HG02642 (cell line): Measurements from ENCODE around the gene GOPC.
"Not testable (repeated sequence)": the region's sequence is repeated elsewhere in the genome, so short reads cannot be mapped to it uniquely, and the experiment has no call there.

Source experiments
- ATAC-seq: cut with Tn5 transposase; IDR thresholded peaks from one replicate; pipeline ENCODE4 v1.9.1; 2021; ENCODE audit warnings: mild to moderate bottlenecking; ENCODE audit not compliant: unreplicated experiment, poor library complexity

The GOPC gene

DNA sequence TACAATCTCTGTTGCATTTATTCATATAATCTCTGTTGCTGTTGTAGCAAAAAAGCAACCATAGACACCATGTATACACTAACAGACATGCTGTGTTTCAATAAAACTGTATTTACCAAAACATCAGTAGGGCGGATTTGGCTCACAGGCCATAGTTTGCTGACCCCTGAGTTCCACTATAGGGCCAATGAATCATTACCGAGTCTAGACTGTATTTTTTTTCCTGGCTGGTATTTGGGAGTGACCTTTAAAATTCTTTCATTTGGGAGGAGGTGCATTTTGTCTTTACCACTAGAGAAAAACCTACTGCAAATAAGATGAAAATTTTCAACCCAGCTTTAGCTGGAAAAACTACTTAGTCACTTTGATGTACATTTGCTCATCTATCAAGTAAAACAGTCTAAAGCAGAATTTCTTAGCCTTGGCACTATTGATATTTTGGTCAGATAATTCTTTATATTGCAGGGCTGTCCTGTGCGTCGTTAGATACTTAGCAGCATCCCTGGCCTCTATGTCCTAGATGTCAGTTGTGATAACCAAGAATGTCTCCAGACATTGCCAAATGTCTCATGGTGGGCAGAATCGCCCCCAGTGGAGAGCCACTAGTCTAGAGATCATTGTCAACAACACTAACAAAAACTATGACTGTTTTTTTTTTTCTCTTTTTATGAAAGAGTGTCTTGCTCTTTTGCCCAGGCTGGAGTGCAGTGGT lies 80.4 kb downstream of the GOPC start:
- ATAC-seq = no peak

DNA sequence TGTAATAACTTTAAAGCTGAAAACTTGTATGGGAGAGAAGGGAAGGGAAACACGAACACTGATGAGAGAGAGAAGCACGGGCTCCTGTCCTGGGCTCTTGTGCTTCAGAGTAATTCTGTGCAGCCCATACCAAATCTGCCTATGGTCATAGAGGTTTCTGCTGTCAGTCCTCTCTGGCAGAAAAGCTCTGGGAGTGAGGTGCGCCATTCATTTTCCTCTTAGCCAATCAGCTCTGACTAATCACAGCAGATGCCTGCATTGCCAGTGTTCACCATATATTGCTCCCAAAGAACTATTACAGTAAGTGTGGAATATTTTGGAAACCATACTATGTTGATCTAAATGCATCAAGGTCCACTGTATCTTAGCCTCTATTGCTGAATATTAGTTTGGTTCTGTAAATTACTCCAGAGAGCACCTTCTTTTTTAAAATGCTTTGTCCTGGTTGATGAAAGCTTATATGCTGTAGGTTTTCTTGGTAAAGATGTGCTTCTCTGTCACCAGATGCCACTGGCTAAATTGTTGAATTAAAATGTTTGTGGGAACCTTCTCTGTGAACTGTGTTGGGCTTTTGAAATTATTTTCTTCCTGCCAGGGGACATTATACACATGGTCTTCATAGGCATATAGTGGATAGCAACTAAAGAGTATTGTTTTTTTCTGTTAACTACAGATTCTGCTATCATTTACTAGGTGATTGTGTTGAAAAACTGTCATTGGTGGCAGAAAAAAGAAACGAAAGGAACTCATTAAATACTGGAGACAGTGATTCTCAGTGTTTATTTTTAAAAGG lies 81.5 kb downstream of the GOPC start:
- ATAC-seq = no peak

GRCh38 chr6:117518870-117519269 lies 83.4 kb downstream of the GOPC start:
- ATAC-seq = no peak

GRCh38 chr6:117517995-117518394 lies 84.3 kb downstream of the GOPC start:
- not testable (repeated sequence) for ATAC-seq

DNA sequence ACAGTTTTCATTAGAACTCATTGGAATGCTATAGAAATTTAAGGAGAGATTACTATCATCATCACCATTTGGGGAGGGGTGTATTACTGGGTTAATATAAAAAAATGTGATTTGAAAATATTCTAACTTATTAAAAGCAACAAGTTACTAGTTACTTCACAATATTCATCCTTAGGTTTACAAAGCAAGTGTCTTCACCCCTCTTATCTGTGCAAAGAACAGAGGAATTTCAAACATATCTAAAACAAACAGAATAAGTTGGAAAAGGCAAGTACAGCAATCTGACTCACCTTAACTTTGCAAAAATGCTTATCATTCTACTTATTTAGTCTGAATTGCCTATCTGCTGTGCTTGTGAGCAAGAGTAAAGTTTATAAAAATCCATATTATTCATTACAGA lies 87.0 kb downstream of the GOPC start:
- ATAC-seq = no peak

- ATAC-seq = no peak
Measured at GRCh38 chr6:117514655-117515054, 87.7 kb downstream of the GOPC start.

DNA sequence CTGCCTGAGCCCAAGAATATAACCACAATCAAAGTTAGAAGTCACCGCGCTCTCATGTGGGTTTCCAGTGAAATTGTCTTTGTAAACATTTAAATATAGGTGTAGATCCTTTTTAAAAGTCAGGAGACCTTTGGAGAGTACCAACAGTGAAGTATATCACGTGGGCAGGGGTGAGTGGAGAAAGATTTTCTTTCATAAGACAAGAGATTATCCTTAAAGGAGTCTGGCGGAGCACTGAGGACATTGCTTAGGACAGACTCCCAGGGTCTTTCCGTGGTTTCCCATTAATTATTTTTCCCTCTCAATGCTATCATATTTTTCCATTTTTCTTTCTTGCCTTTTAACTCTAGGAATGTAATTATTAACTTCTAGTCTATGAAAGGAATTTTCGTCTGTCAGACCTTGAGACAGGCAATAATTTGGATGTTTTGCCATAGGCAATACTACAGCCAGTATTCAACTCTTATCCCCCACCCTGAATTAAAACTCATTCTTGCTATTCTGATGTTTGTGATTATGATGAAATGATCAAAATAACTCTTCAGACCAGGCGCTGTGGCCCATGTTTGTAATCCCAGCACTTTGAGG lies 88.4 kb downstream of the GOPC start:
- ATAC-seq = no peak

GRCh38 chr6:117512987-117513573 lies 89.2 kb downstream of the GOPC start:
- no peak for ATAC-seq

GRCh38 chr6:117512056-117512828 lies 90.1 kb downstream of the GOPC start:
- no peak for ATAC-seq
